HG03439 (cell line): ENCODE measurements around the gene PTK6.
"Not testable (repeated sequence)": the region's sequence is repeated elsewhere in the genome, so short reads cannot be mapped to it uniquely, and the experiment has no call there.

Experiments
- ATAC-seq: cut with Tn5 transposase; IDR thresholded peaks from one replicate; pipeline ENCODE4 v1.9.1; 2021; ENCODE audit warnings: mild to moderate bottlenecking, moderate library complexity; ENCODE audit not compliant: unreplicated experiment

PTK6 gene

GRCh38 chr20:63559485-63560332 lies 22.5 kb upstream of the PTK6 start:
- ATAC-seq = not testable (repeated sequence)

- ATAC-seq = no peak
These were observed 21.8 kb upstream of the PTK6 start for GRCh38 chr20:63558804-63559484.

GRCh38 chr20:63557481-63557891 lies 20.3 kb upstream of the PTK6 start:
- ATAC-seq = no peak

- ATAC-seq = no peak
These were observed 19.8 kb upstream of the PTK6 start for GRCh38 chr20:63556873-63557478.

- ATAC-seq = no peak
These were observed 18.6 kb upstream of the PTK6 start for GRCh38 chr20:63555661-63556381.

- no peak for ATAC-seq
These were observed 17.4 kb upstream of the PTK6 start for GRCh38 chr20:63554361-63555278.

GRCh38 chr20:63553933-63554290 lies 16.7 kb upstream of the PTK6 start, which contains the start of gene FNDC11:
TSS of gene FNDC11 (plus strand) at chr20:63554159. CDS start at chr20:63555664, 1,505 bp downstream.
- ATAC-seq = no peak

GRCh38 chr20:63553251-63553932 lies 16.2 kb upstream of the PTK6 start:
- ATAC-seq = peak; percentile 40

- peak; percentile 17 for ATAC-seq
These were observed 15.5 kb upstream of the PTK6 start for GRCh38 chr20:63552481-63553249.

GRCh38 chr20:63551068-63551467 lies 13.9 kb upstream of the PTK6 start:
- no peak for ATAC-seq

- ATAC-seq = no peak
These were observed 12.6 kb upstream of the PTK6 start for GRCh38 chr20:63549679-63550282.

- ATAC-seq = no peak
These were observed 11.8 kb upstream of the PTK6 start for GRCh38 chr20:63549019-63549418.

- ATAC-seq = no peak
These were observed 11.4 kb upstream of the PTK6 start for GRCh38 chr20:63548542-63548941.

- no peak for ATAC-seq
These were observed 10.7 kb upstream of the PTK6 start, which contains the start of gene SRMS for GRCh38 chr20:63547725-63548480. TSS of gene SRMS (minus strand) at chr20:63547749. CDS start at chr20:63547463, 286 bp downstream.

- no peak for ATAC-seq
These were observed 10.0 kb upstream of the PTK6 start for GRCh38 chr20:63546956-63547724.

- no peak for ATAC-seq
These were observed 9.2 kb upstream of the PTK6 start for GRCh38 chr20:63546256-63546955.
